GM21390 (cell line): ENCODE measurements around the gene MOCS3.
"Not testable (repeated sequence)": the region's sequence is repeated elsewhere in the genome, so short reads cannot be mapped to it uniquely, and the experiment has no call there.

ENCODE experiments used
- ATAC-seq: cut with Tn5 transposase; IDR thresholded peaks from one replicate; pipeline ENCODE4 v1.9.1; 2021; ENCODE audit not compliant: unreplicated experiment

MOCS3 gene

GRCh38 chr20:50931306-50932015, 27.2 kb upstream of the MOCS3 start, which contains the start of gene ADNP:
ADNP (minus strand) TSS chr20:50931437; CDS start chr20:50903996, 27,441 bp downstream.
- ATAC-seq, result peak; percentile 57

GRCh38 chr20:50932016-50932485, 26.6 kb upstream of the MOCS3 start:
- ATAC-seq, result no peak

GRCh38 chr20:50932691-50933280, 25.8 kb upstream of the MOCS3 start:
- no peak for ATAC-seq

DNA sequence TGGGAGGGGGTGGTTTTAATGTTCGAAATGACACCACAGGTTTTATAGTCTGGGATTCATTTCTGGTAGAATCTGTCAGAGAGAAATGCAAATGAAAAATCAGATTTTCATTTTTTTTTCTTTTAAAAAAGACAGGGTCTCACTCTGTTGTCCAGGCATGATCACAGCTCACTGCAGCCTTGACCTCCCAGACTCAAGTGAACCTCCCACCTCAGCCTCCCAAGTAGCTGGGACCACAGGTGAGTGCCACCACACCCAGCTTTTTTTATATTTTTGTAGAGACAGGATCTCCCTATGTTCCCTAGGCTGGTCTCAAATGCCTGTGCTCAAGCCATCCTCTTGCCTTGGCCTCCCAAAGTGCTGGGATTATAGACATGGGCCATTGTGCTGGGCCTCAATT, 25.0 kb upstream of the MOCS3 start:
- ATAC-seq, result no peak

DNA sequence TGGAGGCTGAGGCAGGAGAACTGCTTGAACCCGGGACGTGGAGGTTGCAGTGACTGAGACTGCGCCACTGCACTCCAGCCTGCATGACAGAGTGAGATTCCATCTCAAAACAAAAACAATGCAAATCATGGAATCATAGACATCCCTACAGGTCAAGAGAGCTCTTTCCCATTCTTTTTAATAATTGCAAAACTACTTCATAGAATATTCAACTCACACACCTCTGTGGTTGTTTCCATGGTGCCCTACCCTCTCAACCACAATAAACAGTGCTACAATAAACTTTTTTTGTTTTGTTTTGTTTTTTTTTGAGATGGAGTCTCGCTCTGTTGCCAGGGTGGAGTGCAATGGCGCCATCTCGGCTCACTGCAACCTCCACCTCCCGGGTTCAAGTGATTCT, 15.5 kb upstream of the MOCS3 start:
- ATAC-seq, result no peak

GRCh38 chr20:50948132-50948785, 10.4 kb upstream of the MOCS3 start:
- no peak for ATAC-seq

DNA sequence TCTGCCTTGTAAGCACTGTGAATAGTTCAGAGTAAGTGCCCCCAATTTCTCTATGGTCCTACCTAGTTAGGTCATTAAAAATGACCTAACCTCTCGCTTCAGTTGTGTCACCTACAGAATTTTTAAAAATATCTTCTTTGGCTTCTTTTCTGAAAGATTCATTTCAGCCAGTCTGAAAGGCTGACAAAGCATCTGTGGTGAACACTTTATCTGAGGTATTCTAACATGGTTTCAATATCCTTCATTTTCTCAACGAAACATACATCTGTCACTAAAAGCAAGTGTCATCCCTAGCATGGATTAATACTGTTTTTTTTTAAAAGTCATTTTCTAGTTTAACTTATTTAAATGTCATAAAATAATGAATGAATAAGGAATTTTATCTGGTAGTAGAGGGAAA, 5.4 kb upstream of the MOCS3 start:
- no peak for ATAC-seq

GRCh38 chr20:50953821-50954220, 4.8 kb upstream of the MOCS3 start:
- no peak for ATAC-seq

GRCh38 chr20:50957276-50957675, 1.3 kb upstream of the MOCS3 start:
- ATAC-seq, result no peak

DNA sequence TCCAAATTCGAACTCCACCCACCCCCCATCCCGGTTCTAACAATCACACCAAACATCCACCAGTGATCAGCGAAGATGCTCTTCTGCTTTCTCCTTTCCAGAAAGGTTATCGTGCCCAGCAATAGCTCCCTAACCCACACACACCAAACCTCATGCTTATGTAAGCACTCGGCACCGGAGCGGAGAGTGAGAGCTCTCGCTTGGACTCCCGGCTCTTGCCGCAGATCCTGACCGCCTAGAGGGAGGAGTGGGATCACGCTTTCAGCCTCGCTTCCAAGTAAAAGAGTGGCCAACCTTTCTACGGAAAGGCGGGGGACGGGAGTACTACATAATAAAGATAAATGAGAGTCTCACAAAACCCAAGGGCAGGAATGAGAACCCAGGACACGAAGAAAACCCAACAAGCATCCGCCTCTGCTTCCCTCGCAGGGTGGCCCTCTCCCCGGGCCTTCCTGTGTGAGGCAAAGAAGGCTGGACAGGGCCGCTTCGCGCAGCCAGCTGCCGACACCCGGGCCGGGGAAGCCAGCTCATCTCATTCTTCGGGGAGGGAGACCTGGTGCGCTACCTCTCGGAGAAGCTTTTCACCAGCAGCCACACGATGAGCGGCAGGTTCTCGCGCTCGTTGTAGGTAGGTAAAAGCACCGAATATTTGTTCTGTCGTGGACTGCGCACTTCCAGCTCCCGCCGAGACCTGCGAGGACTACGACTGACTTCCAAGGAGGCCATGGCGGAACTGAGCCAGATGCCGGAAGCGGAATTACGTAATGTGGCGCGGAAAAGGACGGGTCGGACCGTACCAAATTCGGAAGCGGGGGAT, 612 bp upstream of the MOCS3 start, which contains the start of gene DPM1:
DPM1 (minus strand) TSS at position 735 of the 817 bp plus-strand sequence; CDS start at position 726, 9 bp downstream.
- peak; percentile 77 for ATAC-seq

DNA sequence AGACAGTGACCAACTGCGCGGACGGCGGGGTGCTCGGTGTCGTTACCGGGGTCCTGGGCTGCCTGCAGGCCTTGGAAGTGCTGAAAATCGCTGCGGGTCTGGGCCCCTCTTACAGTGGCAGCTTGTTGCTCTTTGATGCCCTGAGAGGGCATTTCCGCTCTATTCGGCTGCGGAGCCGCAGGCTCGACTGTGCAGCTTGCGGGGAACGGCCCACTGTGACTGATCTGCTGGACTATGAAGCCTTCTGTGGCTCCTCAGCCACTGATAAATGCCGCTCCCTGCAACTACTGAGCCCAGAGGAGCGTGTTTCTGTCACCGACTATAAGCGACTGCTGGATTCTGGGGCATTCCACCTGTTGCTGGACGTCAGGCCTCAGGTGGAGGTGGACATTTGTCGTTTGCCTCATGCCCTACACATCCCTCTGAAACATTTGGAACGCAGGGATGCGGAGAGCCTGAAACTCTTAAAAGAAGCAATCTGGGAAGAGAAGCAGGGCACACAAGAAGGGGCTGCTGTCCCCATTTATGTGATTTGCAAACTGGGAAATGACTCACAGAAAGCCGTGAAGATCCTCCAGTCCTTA, 1.0 kb downstream of the MOCS3 start:
- ATAC-seq, result no peak

- ATAC-seq, result no peak
These were observed 9.0 kb downstream of the MOCS3 start for GRCh38 chr20:50967586-50967985.

DNA sequence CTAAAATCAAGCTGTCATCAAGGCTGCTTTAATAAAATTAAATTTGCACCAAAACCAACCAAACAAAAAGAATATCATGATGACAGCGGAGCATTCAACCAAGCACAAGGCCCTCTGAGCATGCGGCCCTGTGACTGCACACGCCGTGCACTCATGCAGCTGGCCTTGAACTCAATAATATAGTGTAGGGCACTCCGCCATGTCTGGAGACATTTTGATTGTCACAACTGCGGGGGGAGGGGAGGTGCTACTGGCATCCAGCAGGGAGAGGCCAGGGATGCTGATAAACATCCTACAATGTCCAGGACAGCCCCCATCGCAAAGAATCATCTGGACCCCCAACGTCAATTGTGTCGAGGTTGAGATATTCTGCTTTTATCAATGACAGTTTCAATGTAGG, 9.7 kb downstream of the MOCS3 start:
- no peak for ATAC-seq

DNA sequence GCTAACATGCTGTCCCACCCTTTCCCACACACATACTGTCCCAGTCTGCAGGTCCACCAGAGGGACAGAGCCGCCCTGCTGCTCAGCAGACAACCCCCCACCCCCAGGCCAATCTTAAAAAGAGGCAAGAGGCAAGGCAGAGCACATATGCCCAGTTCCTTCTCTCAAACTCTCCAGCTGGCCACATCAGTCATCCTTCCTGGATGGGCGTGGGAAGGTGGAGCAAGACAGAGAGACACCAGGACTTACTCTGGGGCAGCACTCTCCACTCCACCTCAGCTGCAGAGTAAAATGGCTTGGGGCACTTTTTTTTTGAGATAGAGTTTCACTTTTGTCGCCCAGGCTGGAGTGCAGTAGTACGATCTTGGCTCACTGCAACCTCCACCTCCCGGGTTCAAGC, 10.8 kb downstream of the MOCS3 start:
- ATAC-seq, result no peak

- no peak for ATAC-seq
These were observed 11.3 kb downstream of the MOCS3 start for GRCh38 chr20:50969912-50970311.

DNA sequence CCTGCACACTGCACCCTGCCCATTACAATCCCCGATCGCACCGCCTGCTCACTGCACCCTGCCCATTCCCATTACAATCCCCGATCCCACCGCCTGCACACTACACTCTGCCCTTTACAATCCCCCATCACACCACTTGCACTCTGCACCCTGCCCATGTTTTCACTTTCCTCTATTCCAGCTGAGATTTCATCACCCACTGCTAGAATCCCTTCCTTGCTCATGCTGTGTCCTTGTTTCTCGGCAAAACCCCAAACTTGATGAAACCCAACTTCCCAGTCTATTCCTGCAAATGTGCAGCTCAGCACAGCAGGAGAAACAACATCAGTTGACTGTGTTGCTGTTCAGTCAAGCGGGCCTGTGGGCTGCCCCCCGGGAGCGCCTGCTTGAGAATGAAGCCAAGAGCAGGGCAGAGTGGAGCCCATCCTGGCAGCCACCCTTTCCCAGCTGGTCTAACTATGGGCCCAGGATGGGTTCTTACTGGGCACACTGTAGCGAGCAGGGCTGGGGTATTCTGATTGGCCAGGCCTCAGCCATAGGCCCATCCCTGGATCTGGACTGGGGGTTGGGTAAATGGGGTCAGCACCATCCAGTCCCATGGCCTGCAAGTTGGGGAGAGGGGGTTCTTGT, 17.2 kb downstream of the MOCS3 start:
- no peak for ATAC-seq

DNA sequence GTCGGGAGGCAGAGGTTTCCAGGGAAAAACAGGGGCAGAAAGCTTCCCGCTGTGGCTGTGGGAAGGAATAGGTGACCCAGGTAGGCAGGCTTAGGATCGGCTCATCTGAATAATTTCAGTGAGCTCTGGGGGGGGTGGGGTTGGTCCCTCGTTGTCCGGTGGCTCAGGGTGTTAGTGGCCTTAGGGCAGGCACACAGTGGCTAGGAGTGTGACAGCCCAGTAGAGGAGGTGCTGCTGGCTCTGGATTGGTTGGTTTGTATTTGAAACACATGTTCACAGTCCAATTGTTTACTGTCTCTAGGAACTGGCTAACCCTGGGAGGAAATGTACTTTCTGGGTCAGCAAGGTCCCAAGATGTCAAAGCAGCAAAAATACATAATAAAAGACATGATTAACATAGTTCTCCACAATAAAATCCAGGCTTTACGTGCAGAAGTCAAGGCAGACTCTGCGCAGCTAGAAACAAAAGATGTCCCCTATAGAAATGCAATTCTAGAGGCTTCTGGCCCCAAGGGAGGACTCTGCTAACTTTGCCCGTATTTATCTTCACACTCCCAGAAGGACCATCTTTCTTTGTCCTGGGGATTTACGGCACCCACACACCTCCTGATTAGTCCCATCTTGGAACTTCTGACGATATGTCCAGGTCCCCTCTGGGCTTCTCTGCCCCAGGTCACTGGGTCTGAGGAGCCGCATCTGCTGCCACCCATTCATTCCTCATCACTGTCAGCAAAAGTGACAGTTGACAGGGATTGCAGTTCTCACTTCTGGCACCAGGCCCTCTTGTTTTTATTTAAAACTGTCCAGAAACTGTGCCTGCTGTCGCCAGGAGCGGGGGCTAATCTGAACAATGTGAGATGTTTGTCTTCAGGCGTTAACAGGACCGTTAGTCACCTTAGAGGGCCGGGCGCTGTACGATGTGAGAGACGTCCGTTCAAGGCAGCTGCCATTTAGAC, 18.7 kb downstream of the MOCS3 start:
- no peak for ATAC-seq

DNA sequence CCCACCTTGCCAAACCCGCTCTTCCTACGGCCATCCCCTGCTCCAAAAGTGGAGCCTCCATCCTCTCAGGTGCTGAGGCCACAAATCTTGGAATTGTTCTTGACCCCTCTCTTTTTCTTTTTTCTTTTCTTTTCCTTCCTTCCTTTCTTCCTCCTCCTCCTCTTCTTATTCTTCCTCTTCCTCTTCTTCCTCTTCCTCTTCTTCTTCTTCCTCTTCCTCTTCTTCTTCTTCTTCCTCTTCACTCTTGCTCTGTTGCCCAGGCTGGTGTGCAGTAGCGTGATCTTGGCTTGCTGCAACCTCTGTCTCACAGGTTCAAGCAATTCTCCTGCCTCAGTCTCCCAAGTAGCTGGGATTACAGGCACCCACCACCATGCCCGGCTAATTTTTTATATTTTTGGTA, 19.9 kb downstream of the MOCS3 start:
- ATAC-seq, result not testable (repeated sequence)

DNA sequence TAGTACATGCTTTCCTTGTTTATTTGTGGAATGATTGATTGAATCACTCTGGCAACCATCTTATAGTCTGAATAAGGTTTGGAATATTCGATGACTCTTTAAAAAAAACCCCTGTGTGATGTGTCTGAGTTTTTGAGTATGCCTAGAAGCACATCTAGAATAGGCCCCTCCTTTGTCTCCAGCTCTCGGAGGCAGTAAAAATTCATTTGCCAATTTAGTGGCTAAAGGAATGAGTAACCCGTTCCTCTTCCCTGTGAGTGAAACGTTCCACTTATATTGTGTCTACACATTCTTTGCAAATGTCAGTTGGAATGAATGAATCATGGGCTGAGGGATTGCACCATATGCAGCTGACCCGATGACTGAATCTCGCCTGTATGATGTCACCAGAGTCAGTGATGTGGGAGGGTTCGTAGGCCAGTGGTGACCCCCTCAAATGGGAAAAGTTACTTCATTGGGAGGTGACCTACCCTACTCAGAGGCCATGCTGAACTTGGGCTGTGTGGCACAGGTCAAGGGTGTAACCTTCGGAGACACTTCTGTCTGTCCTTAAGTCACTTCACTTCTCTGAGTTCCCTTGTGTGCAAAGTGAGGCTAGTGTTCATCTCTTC, 21.6 kb downstream of the MOCS3 start:
- no peak for ATAC-seq
